SK-N-MC (cell line): ENCODE measurements around the gene HLA-DRB1.

Experiments used
- EZH2 ChIP-seq: fragments of 200-600 bp; sonication (generic); IDR thresholded peaks from one replicate; pipeline ENCODE4 v1.6.1; 2017; ENCODE audit warnings: antibody characterized with exemption
- POLR2AphosphoS5 ChIP-seq: IDR thresholded peaks from 2 replicates; pipeline ENCODE4 v1.6.1; 2012; ENCODE audit warnings: mild to moderate bottlenecking, low read depth, low read length, borderline replicate concordance

GRCh38 chr6:32551410-32551809 lies 38.2 kb downstream of the HLA-DRB1 start:
- TF ChIP-seq POLR2AphosphoS5 (no peak), EZH2 (no peak)
